Motor neuron (in vitro differentiated cells): ENCODE results near the gene IQCK. TPM values are rescaled to one million over a fixed set of nuclear protein-coding genes. Genes with fewer than 3 reads are reported as not detected.

Experiments used
- ATAC-seq, 8 experiments: fragments of 200-7000 bp; cut with Tn5 transposase; replicated peaks in 6 of 8; 2 replicates each; pipeline ENCODE4 v1.8.0; 2021; ENCODE audit warnings: mild to moderate bottlenecking in 8 of 8, moderate library complexity in 8 of 8
- H3K27ac ChIP-seq, 2 donors: fragments of 250-450 bp; sonication (Bioruptor Pico); 2 replicates each; pipeline ENCODE4 v1.9.0; 2021; ENCODE audit warnings: antibody characterized with exemption in 2 of 2, mild to moderate bottlenecking in 2 of 2, moderate library complexity in 1 of 2
- H3K4me1 ChIP-seq, 2 donors: fragments of 250-450 bp; sonication (Bioruptor Pico); replicated peaks in 1 of 2; 2 replicates each; pipeline ENCODE4 v1.6.1; 2021; ENCODE audit warnings: antibody characterized with exemption in 2 of 2, mild to moderate bottlenecking in 2 of 2, moderate library complexity in 1 of 2
- H3K4me3 ChIP-seq, 5 donors: fragments of 250-450 bp; sonication (Bioruptor Pico); 2 replicates each; pipeline ENCODE4 v1.9.0; 2021; ENCODE audit warnings: antibody characterized with exemption in 5 of 5, mild to moderate bottlenecking in 5 of 5, moderate library complexity in 4 of 5
- WGBS, 10 experiments: fragments of 450-650 bp; shearing (Covaris generic); methylation state at CpG; one replicate each; pipeline ENCODE4 v1.0.0; 2022; 5-methylcytosine and 5-hydroxymethylcytosine counted together
- in situ Hi-C, 9 experiments: fragments of 400-800 bp; cut with MboI; loops; one replicate each; pipeline ENCODE4 v1.15.0; 2021; ENCODE audit warnings: low sequenced_read_pairs in 9 of 9, low pct_unique_long_range_greater_than_20kb in 2 of 9; ENCODE audit not compliant: unreplicated experiment in 9 of 9
- total RNA-seq, 8 experiments: library from RNA; unstranded; fragments of 300-600 nt; gene quantifications; 2 replicates each; pipeline versions ENCODE4 v1.2.3 to v1.2.4, GENCODE V29; 2022

The IQCK gene
- total RNA-seq, 8 experiments from 2014 or later = 7.0 to 44.1 (median 27.7) TPM

GRCh38 chr16:19884611-19885450, 166.8 kb downstream of the IQCK start, which contains the start of gene GPRC5B:
Gene GPRC5B, minus strand, starts transcription at chr16:19884848. Its CDS starts 12,003 bp downstream, at chr16:19872845.
- 0 to 46% methylated on average over 10 to 11 of the region's 85 CpGs; no CpG with 5 or more reads in 8 of the 10 experiments for WGBS, 10 experiments
- ATAC-seq = peak; percentile 24 to 83 (median 74)

GRCh38 chr16:19885451-19886072, 167.5 kb downstream of the IQCK start:
- no peak for ATAC-seq
- WGBS, 10 experiments = 12 to 100% (median 51%) methylated on average over 2 to 8 of the region's 41 CpGs; no CpG with 5 or more reads in 6 of the 10 experiments
- Histone ChIP-seq H3K4me1 (peaks cover 10 to 12% of the 10 kb centered on the region in 2 donors), H3K4me3 (no peak overlapping the region), H3K27ac (no peak overlapping the region)
- in situ Hi-C loops = loop anchor here (10.0 to 25.0 kb wide), 5 partner anchors 171 to 298 kb away; partner anchors contain the start of genes IQCK (in 6 of the 9) and KNOP1 (in 6 of the 9)

More at GRCh38 chr16:19884611-19885450, 166.8 kb downstream of the IQCK start, which contains the start of gene GPRC5B:
- in situ Hi-C loops = loop anchor here (10.0 to 25.0 kb wide), 5 partner anchors 170 to 298 kb away; partner anchors contain the start of genes IQCK (in 6 of the 9) and KNOP1 (in 6 of the 9)
- Histone ChIP-seq H3K4me1 (peaks cover 14 to 15% of the 10 kb centered on the region in 2 donors), H3K4me3 (peak within 1 kb of the TSS; percentile 47 to 87 (median 78)), H3K27ac (peak within 1 kb of the TSS; percentile 7 to 62)

- no peak overlapping the region for H3K27ac ChIP-seq
- in situ Hi-C loops = loop anchor here (10.0 to 25.0 kb wide), 5 partner anchors 172 to 299 kb away; partner anchors contain the start of genes IQCK (in 6 of the 9) and KNOP1 (in 6 of the 9)
- peaks cover 10 to 12% of the 10 kb centered on the region in 2 donors for H3K4me1 ChIP-seq
- ATAC-seq = peak in 4 of 8 experiments; percentile 1 to 23 (median 20)
- H3K4me3 ChIP-seq = no peak overlapping the region
- WGBS, 10 experiments = 0 to 81% (median 24%) methylated on average over 2 to 15 of the region's 20 CpGs; no CpG with 5 or more reads in 4 of the 10 experiments
Observed at GRCh38 chr16:19886073-19886941, 168.2 kb downstream of the IQCK start.

GRCh38 chr16:19888834-19889233, 170.8 kb downstream of the IQCK start:
- Histone ChIP-seq H3K4me3 (no peak overlapping the region), H3K4me1 (no peaks in the 10 kb centered on the region), H3K27ac (no peak overlapping the region)
- WGBS, 10 experiments = 25 to 84% (median 70%) methylated on average over 1 to 3 of the region's 3 CpGs; no CpG with 5 or more reads in 4 of the 10 experiments
- in situ Hi-C loops = loop anchor here (10.0 to 25.0 kb wide), 5 partner anchors 174 to 302 kb away; partner anchors contain the start of genes IQCK (in 6 of the 9) and KNOP1 (in 6 of the 9)
- ATAC-seq = no peak

GRCh38 chr16:19890901-19891300, 172.8 kb downstream of the IQCK start:
- 20 to 93% (median 73%) methylated on average over 1 to 3 of the region's 3 CpGs; no CpG with 5 or more reads in 3 of the 10 experiments for WGBS, 10 experiments
- H3K27ac ChIP-seq = no peak overlapping the region
- no peak for ATAC-seq
- H3K4me3 ChIP-seq = no peak overlapping the region
- no peaks in the 10 kb centered on the region for H3K4me1 ChIP-seq
- in situ Hi-C loops = loop anchor here in 8 of 9 experiments (10.0 to 25.0 kb wide), 4 partner anchors 179 to 494 kb away; partner anchors contain the start of genes IQCK (in 5 of the 8) and KNOP1 (in 5 of the 8)

GRCh38 chr16:19892902-19893301, 174.8 kb downstream of the IQCK start:
- H3K27ac ChIP-seq = no peak overlapping the region
- 61 to 97% (median 87%) methylated on average over 4 to 11 of the region's 12 CpGs; no CpG with 5 or more reads in 3 of the 10 experiments for WGBS, 10 experiments
- in situ Hi-C loops = loop anchor here in 8 of 9 experiments (10.0 to 25.0 kb wide), 4 partner anchors 181 to 492 kb away; partner anchors contain the start of genes IQCK (in 5 of the 8) and KNOP1 (in 5 of the 8)

GRCh38 chr16:19894586-19894985, 176.5 kb downstream of the IQCK start:
- WGBS, 10 experiments = 0 to 80% (median 63%) methylated on average over 1 to 6 of the region's 7 CpGs; no CpG with 5 or more reads in 4 of the 10 experiments
- no peak overlapping the region for H3K4me3 ChIP-seq
- H3K4me1 ChIP-seq = peaks cover 0 to 3% of the 10 kb centered on the region in 2 donors
- no peak overlapping the region for H3K27ac ChIP-seq
- ATAC-seq = no peak
- in situ Hi-C loops = loop anchor here in 8 of 9 experiments (10.0 to 25.0 kb wide), 4 partner anchors 182 to 490 kb away; partner anchors contain the start of genes IQCK (in 5 of the 8) and KNOP1 (in 5 of the 8)

More at GRCh38 chr16:19892902-19893301, 174.8 kb downstream of the IQCK start:
- no peak for ATAC-seq
- H3K4me3 ChIP-seq = no peak overlapping the region
- H3K4me1 ChIP-seq = no peaks in the 10 kb centered on the region

- in situ Hi-C loops = loop anchor here in 8 of 9 experiments (10.0 to 25.0 kb wide), 4 partner anchors 185 to 488 kb away; partner anchors contain the start of genes IQCK (in 5 of the 8) and KNOP1 (in 5 of the 8)
Observed at GRCh38 chr16:19896951-19897350, 178.9 kb downstream of the IQCK start.

GRCh38 chr16:19898166-19898565, 180.1 kb downstream of the IQCK start:
- no peak overlapping the region for H3K4me3 ChIP-seq
- in situ Hi-C loops = loop anchor here in 8 of 9 experiments (10.0 to 25.0 kb wide), 4 partner anchors 186 to 487 kb away; partner anchors contain the start of genes IQCK (in 5 of the 8) and KNOP1 (in 5 of the 8)
- 50 to 100% (median 79%) methylated on average over 1 to 5 of the region's 5 CpGs; no CpG with 5 or more reads in 4 of the 10 experiments for WGBS, 10 experiments
- peaks cover 0 to 3% of the 10 kb centered on the region in 2 donors for H3K4me1 ChIP-seq
- ATAC-seq = no peak
- no peak overlapping the region for H3K27ac ChIP-seq

More at GRCh38 chr16:19896951-19897350, 178.9 kb downstream of the IQCK start:
- no peak overlapping the region for H3K4me3 ChIP-seq
- no peak overlapping the region for H3K27ac ChIP-seq
- 0 to 100% (median 80%) methylated on average over 1 to 2 of the region's 5 CpGs; no CpG with 5 or more reads in 3 of the 10 experiments for WGBS, 10 experiments
- ATAC-seq = no peak
- H3K4me1 ChIP-seq = peaks cover 0 to 3% of the 10 kb centered on the region in 2 donors

- in situ Hi-C loops = loop anchor here in 8 of 9 experiments (10.0 to 25.0 kb wide), 4 partner anchors 187 to 486 kb away; partner anchors contain the start of genes IQCK (in 5 of the 8) and KNOP1 (in 5 of the 8)
- ATAC-seq = peak; percentile 55 to 93 (median 67)
- H3K27ac ChIP-seq = no peak overlapping the region
- WGBS, 10 experiments = 0 to 43% (median 0%) methylated on average over 1 to 6 of the region's 13 CpGs; no CpG with 5 or more reads in 2 of the 10 experiments
- no peak overlapping the region for H3K4me3 ChIP-seq
- peaks cover 0 to 3% of the 10 kb centered on the region in 2 donors for H3K4me1 ChIP-seq
Observed at GRCh38 chr16:19898924-19899604, 181.0 kb downstream of the IQCK start.
